Trophoblast cell (in vitro differentiated cells and primary cell): ENCODE data around the gene GNAO1.

Experiments used
- DNase-seq, 2 donors: peaks; one replicate each; pipeline ENCODE4 v3.0.0-alpha.2; 2016
- H2AFZ ChIP-seq: 2 replicates; pipeline ENCODE4 v1.6.1; 2013; ENCODE audit warnings: low read length, moderate library complexity, mild to moderate bottlenecking; ENCODE audit not compliant: insufficient read depth, poor library complexity
- H2AK5ac ChIP-seq: 2 replicates; pipeline ENCODE4 v1.6.1; 2013; ENCODE audit warnings: mild to moderate bottlenecking, low read length
- H2BK120ac ChIP-seq: 2 replicates; pipeline ENCODE4 v1.6.1; 2013; ENCODE audit warnings: low read length, mild to moderate bottlenecking, moderate library complexity; ENCODE audit not compliant: insufficient read depth, poor library complexity
- H2BK12ac ChIP-seq: 2 replicates; pipeline ENCODE4 v1.6.1; 2013; ENCODE audit warnings: mild to moderate bottlenecking, low read length, moderate library complexity
- H2BK5ac ChIP-seq: 2 replicates; pipeline ENCODE4 v1.6.1; 2013; ENCODE audit warnings: low read length, low read depth, moderate library complexity, mild to moderate bottlenecking; ENCODE audit not compliant: poor library complexity
- H3K14ac ChIP-seq: 2 replicates; pipeline ENCODE4 v1.6.1; 2013; ENCODE audit warnings: mild to moderate bottlenecking, low read length
- H3K18ac ChIP-seq: 2 replicates; pipeline ENCODE4 v1.6.1; 2013; ENCODE audit warnings: mild to moderate bottlenecking, low read length
- H3K23ac ChIP-seq: 2 replicates; pipeline ENCODE4 v1.6.1; 2013; ENCODE audit warnings: low read length
- H3K27ac ChIP-seq: 2 replicates; pipeline ENCODE4 v1.5.1; 2013; ENCODE audit warnings: low read depth, mild to moderate bottlenecking, inconsistent platforms, low read length, moderate library complexity
- H3K27me3 ChIP-seq: 2 replicates; pipeline ENCODE4 v1.6.1; 2013; ENCODE audit warnings: inconsistent platforms, mild to moderate bottlenecking, low read length, moderate library complexity; ENCODE audit not compliant: insufficient read depth
- H3K36me3 ChIP-seq, 2 experiments: 1 replicate in 1 of 2; 2 replicates in 1 of 2; pipeline ENCODE4 v1.6.1; 2013; ENCODE audit warnings: low read length in 2 of 2, mild to moderate bottlenecking in 2 of 2, moderate library complexity in 1 of 2; ENCODE audit not compliant: insufficient read depth in 2 of 2, control insufficient read depth in 1 of 2
- H3K4ac ChIP-seq: 2 replicates; pipeline ENCODE4 v1.6.1; 2013; ENCODE audit warnings: low read depth, mild to moderate bottlenecking, low read length, moderate library complexity
- H3K4me1 ChIP-seq, 2 experiments: 1 replicate in 1 of 2; 2 replicates in 1 of 2; pipeline ENCODE4 v1.6.1; 2013; ENCODE audit warnings: low read length in 2 of 2, mild to moderate bottlenecking in 2 of 2, moderate library complexity in 1 of 2; ENCODE audit not compliant: insufficient read depth in 2 of 2, control insufficient read depth in 1 of 2
- H3K4me2 ChIP-seq: 2 replicates; pipeline ENCODE4 v1.6.1; 2013; ENCODE audit warnings: inconsistent platforms, mild to moderate bottlenecking, low read length, moderate library complexity
- H3K4me3 ChIP-seq: 2 replicates; pipeline ENCODE4 v1.5.1; 2013; ENCODE audit warnings: mild to moderate bottlenecking, low read depth, low read length, inconsistent platforms
- H3K79me1 ChIP-seq: one replicate; pipeline ENCODE4 v1.6.1; 2013; ENCODE audit warnings: low read length
- H3K79me2 ChIP-seq: 2 replicates; pipeline ENCODE4 v1.6.1; 2013; ENCODE audit warnings: low read length, mild to moderate bottlenecking; ENCODE audit not compliant: control insufficient read depth, insufficient read depth, poor library complexity
- H3K9ac ChIP-seq: 2 replicates; pipeline ENCODE4 v1.6.1; 2013; ENCODE audit warnings: mild to moderate bottlenecking, low read length
- H3K9me3 ChIP-seq: 2 replicates; pipeline ENCODE4 v1.6.1; 2013; ENCODE audit warnings: low read depth, mild to moderate bottlenecking, control low read depth, inconsistent platforms, low read length; ENCODE audit not compliant: insufficient read depth
- H4K12ac ChIP-seq: 2 replicates; pipeline ENCODE4 v1.6.1; 2013; ENCODE audit warnings: low read depth, mild to moderate bottlenecking, low read length, moderate library complexity
- H4K8ac ChIP-seq: 2 replicates; pipeline ENCODE4 v1.6.1; 2013; ENCODE audit warnings: low read depth, mild to moderate bottlenecking, low read length, moderate library complexity
- H4K91ac ChIP-seq: one replicate; pipeline ENCODE4 v1.6.1; 2013; ENCODE audit warnings: low read depth, mild to moderate bottlenecking, low read length, moderate library complexity
- WGBS: extraction: QIAGEN DNeasy Blood & Tissue Kit; methylation state at CpG from one replicate; pipeline ENCODE4 v1.1.7; 2013; ENCODE audit warnings: missing lambda C conversion rate; ENCODE audit not compliant: insufficient read length, insufficient coverage; ENCODE audit errors: extremely low coverage; 5-methylcytosine and 5-hydroxymethylcytosine counted together

The GNAO1 gene

DNA sequence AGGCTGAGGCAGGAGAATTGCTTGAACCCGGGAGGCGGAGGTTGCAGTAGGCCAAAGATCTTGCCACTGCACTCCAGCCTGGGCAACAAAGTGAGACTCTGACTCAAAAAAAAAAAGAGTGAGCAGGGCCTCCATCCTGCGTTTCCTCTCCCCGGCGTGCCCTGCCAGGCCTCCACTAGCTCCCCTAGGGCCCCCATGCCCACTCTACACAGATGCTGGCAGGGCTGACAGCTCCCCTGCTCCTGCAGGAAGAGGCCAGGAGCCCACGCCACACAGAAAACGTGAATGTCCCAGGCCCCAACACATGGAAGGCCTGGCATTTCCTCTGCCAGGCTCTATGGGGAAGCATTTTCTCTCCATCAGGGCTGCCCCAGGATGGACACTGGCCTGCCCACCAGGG is 124.7 kb downstream of the GNAO1 start:
- Histone ChIP-seq H3K36me3 (no peaks in the 10 kb centered on the region), H3K27me3 (no peaks in the 10 kb centered on the region), H2BK5ac (no peak overlapping the region), H2BK12ac (no peak overlapping the region), H2AFZ (no peak overlapping the region), H3K4ac (no peak overlapping the region), H3K9me3 (no peaks in the 10 kb centered on the region), H4K8ac (no peak overlapping the region), H3K27ac (no peak overlapping the region), H4K91ac (no peak overlapping the region), H3K23ac (no peak overlapping the region), H3K9ac (no peak overlapping the region), H3K79me2 (no peaks in the 10 kb centered on the region), H3K4me3 (no peak overlapping the region), H2AK5ac (no peak overlapping the region), H3K4me2 (no peak overlapping the region), H2BK120ac (no peak overlapping the region), H3K14ac (no peak overlapping the region), H4K12ac (no peak overlapping the region), H3K79me1 (no peaks in the 10 kb centered on the region), H3K18ac (no peak overlapping the region), H3K4me1 (peaks cover 0 to 3% of the 10 kb centered on the region in 2 experiments)
- no CpG with 5 or more reads among the region's 7 CpGs for WGBS
- DNase-seq, result no peak

DNA sequence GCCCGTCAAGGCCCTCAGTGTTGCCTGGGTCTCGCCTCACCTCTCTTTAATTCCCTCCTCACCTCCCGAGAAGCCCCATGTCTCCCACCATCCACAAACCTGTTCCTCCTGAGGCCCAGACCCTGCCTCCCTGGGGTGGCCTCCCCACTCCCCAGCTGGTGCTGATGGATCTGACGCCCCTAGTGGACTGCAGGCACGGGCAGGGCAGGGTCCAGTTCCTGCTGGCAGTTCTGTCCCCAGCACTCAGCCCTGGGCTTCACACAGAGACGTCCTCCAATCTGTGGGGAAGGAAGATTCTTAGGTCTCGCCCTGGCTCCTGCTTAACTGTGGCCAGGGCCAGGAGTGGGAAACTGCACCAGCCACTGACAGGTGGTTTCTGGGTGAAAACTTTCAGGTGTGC is 125.3 kb downstream of the GNAO1 start:
- DNase-seq, result no peak
- H3K36me3 ChIP-seq, result no peaks in the 10 kb centered on the region
- H2AFZ ChIP-seq, result no peak overlapping the region
- no peak overlapping the region for H3K4ac ChIP-seq
- H3K9me3 ChIP-seq, result no peaks in the 10 kb centered on the region
- no peak overlapping the region for H3K18ac ChIP-seq
- H3K79me2 ChIP-seq, result no peaks in the 10 kb centered on the region
- H3K27ac ChIP-seq, result no peak overlapping the region
- H3K79me1 ChIP-seq, result no peaks in the 10 kb centered on the region
- no peaks in the 10 kb centered on the region for H3K27me3 ChIP-seq
- no peak overlapping the region for H4K91ac ChIP-seq
- H2BK5ac ChIP-seq, result no peak overlapping the region
- H3K14ac ChIP-seq, result no peak overlapping the region
- no peak overlapping the region for H3K9ac ChIP-seq
- H4K12ac ChIP-seq, result no peak overlapping the region
- no peak overlapping the region for H4K8ac ChIP-seq
- H2AK5ac ChIP-seq, result no peak overlapping the region
- H3K23ac ChIP-seq, result no peak overlapping the region
- H2BK120ac ChIP-seq, result no peak overlapping the region
- WGBS, result no CpG with 5 or more reads among the region's 7 CpGs
- peaks cover 0 to 3% of the 10 kb centered on the region in 2 experiments for H3K4me1 ChIP-seq
- no peak overlapping the region for H3K4me3 ChIP-seq
- no peak overlapping the region for H2BK12ac ChIP-seq
- no peak overlapping the region for H3K4me2 ChIP-seq

DNA sequence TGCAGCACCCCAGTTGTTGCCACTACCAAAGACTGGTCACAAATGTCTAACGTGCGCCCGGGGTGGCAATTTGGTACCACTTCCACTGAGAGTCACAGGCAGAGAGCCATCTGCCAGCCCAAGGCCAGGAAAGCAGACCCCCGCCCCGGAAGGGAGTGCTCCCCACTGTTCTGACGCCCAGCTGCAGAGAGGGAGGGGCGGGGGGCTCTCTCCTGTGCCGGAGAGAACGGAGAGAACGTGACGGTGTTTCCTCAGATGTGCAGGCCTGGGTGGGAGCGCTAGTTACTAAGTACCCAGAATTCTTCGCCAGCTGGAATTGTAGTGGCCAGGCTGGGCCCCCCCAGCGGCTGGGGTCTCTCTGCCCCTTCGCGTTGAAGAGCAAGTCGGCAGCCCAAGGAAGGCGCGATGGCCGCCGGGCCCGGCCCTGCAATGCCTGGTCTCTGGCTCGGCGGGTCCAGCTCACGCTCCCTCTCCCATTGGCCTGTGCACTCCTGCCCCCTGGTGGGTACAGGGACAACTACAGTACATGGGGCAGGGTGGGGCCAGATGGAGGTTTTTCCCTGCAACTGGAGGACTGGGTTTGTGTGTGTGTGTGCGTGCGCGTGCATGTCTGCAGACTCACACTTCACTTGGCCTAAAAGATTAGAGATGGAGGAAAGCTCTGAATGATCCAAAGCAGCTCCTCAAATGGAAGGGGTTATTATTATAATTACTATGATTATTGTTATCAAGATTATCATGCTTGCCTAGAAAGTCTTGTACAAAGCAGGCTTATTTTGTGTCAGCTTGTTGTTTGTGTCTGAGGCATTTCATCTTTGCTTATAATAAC is 126.9 kb downstream of the GNAO1 start:
- Histone ChIP-seq H3K4me1 (peaks cover 0 to 3% of the 10 kb centered on the region in 2 experiments), H2AFZ (no peak overlapping the region), H3K79me2 (no peaks in the 10 kb centered on the region), H3K4ac (no peak overlapping the region), H3K79me1 (no peaks in the 10 kb centered on the region), H2BK12ac (peak overlapping the region; percentile 28), H3K14ac (no peak overlapping the region), H4K8ac (no peak overlapping the region), H3K4me2 (peak overlapping the region; percentile 63), H2AK5ac (no peak overlapping the region), H3K36me3 (no peaks in the 10 kb centered on the region), H3K18ac (no peak overlapping the region), H3K23ac (no peak overlapping the region), H2BK5ac (no peak overlapping the region), H4K91ac (peak overlapping the region; percentile 28), H4K12ac (no peak overlapping the region), H3K9me3 (no peaks in the 10 kb centered on the region), H3K27ac (no peak overlapping the region), H3K9ac (no peak overlapping the region), H3K27me3 (no peaks in the 10 kb centered on the region), H3K4me3 (no peak overlapping the region), H2BK120ac (no peak overlapping the region)
- peak; percentile 66 to 83 for DNase-seq
- WGBS, result no CpG with 5 or more reads among the region's 28 CpGs

DNA sequence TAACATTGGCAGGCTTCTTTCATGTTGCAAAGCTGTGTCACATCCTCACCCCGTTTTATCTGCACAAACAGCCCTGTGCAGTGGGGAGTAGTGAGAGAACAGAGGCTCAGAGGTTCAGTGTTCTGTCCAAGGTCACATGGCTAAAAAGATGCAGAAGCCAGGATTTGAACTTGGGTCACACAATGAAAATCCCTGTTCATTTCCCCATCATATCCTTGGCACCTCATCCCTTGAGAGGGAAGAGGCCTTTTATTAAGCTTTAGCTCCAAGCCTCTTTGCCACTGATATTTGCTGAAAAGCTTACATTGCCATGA is 127.5 kb downstream of the GNAO1 start:
- Histone ChIP-seq H3K27me3 (no peaks in the 10 kb centered on the region), H2AFZ (no peak overlapping the region)
- no CpG with 5 or more reads among the region's 1 CpG for WGBS

More for the DNA sequence above, 127.5 kb downstream of the GNAO1 start:
- DNase-seq, result no peak
- Histone ChIP-seq H3K9me3 (no peaks in the 10 kb centered on the region), H3K14ac (no peak overlapping the region), H3K79me2 (no peaks in the 10 kb centered on the region), H3K9ac (no peak overlapping the region), H3K27ac (no peak overlapping the region), H3K4ac (no peak overlapping the region), H4K12ac (no peak overlapping the region), H2BK12ac (no peak overlapping the region), H2AK5ac (no peak overlapping the region), H4K91ac (no peak overlapping the region), H2BK5ac (no peak overlapping the region), H2BK120ac (no peak overlapping the region), H3K36me3 (no peaks in the 10 kb centered on the region), H3K23ac (no peak overlapping the region), H3K79me1 (no peaks in the 10 kb centered on the region), H3K18ac (no peak overlapping the region), H3K4me2 (no peak overlapping the region), H3K4me3 (no peak overlapping the region), H4K8ac (no peak overlapping the region), H3K4me1 (peaks cover 0 to 3% of the 10 kb centered on the region in 2 experiments)
